HEK293 (cell line): ENCODE measurements around the gene CDKL2.

Experiments
- CTCF ChIA-PET: fragments of 350-600 bp; formaldehyde crosslinking; extraction: SDS; loops from one replicate; lab custom pipeline; 2021; ENCODE audit warnings: antibody characterized with exemption; lab: Yijun Ruan, JAX
- POLR2A ChIA-PET: fragments of 300-600 bp; formaldehyde crosslinking; extraction: SDS; loops from one replicate; lab custom pipeline; 2020; ENCODE audit warnings: antibody characterized with exemption, inconsistent platforms; lab: Yijun Ruan, JAX
- H3K27ac ChIP-seq: fragments of 200-500 bp; sonication (Bioruptor generic); 2 replicates; pipeline ENCODE4 v1.5.1; 2014; ENCODE audit warnings: low read depth, low read length, control low read depth, inconsistent platforms; ENCODE audit errors: extremely low read depth
- H3K36me3 ChIP-seq, 2 experiments: fragments of 200-500 bp in 1 of 2; sonication (Bioruptor generic) in 1 of 2; 1 replicate in 1 of 2; 2 replicates in 1 of 2; pipeline ENCODE4 v1.5.1; 2014 to 2017; ENCODE audit warnings: inconsistent platforms in 2 of 2, low read length in 2 of 2; ENCODE audit not compliant: control insufficient read depth in 2 of 2, insufficient read depth in 1 of 2
- H3K4me1 ChIP-seq: fragments of 200-500 bp; sonication (Bioruptor generic); 2 replicates; pipeline ENCODE4 v1.5.1; 2014; ENCODE audit warnings: mild to moderate bottlenecking, low read length, inconsistent platforms; ENCODE audit not compliant: control insufficient read depth, insufficient read depth
- H3K4me3 ChIP-seq: 2 replicates; pipeline ENCODE4 v1.5.1; 2011; ENCODE audit warnings: low read depth, mild to moderate bottlenecking, control low read depth, low read length, moderate library complexity
- H3K9me3 ChIP-seq: fragments of 200-500 bp; sonication (Bioruptor generic); 2 replicates; pipeline ENCODE4 v1.5.1; 2014; ENCODE audit warnings: low read depth, low read length, inconsistent platforms; ENCODE audit not compliant: control insufficient read depth, insufficient read depth
- BCL11B ChIP-seq: fragments of 450-650 bp; formaldehyde crosslinking; IDR thresholded peaks from 2 replicates; pipeline ENCODE4 v1.5.1; 2016; ENCODE audit warnings: low read depth, missing biosample characterization, missing genetic modification characterization
- EGR2 ChIP-seq: fragments of 450-650 bp; formaldehyde crosslinking; IDR thresholded peaks from 2 replicates; pipeline ENCODE4 v1.5.1; 2016; ENCODE audit warnings: low read depth, missing biosample characterization, missing genetic modification characterization
- GFI1B ChIP-seq: fragments of 450-650 bp; formaldehyde crosslinking; IDR thresholded peaks from 2 replicates; pipeline ENCODE4 v1.5.1; 2016; ENCODE audit warnings: missing biosample characterization, missing genetic modification characterization
- KLF1 ChIP-seq: fragments of 450-650 bp; formaldehyde crosslinking; IDR thresholded peaks from 2 replicates; pipeline ENCODE4 v1.5.1; 2016; ENCODE audit warnings: missing biosample characterization, missing genetic modification characterization
- KLF8 ChIP-seq: fragments of 450-650 bp; formaldehyde crosslinking; IDR thresholded peaks from 2 replicates; pipeline ENCODE4 v1.5.1; 2016; ENCODE audit warnings: missing biosample characterization, missing genetic modification characterization
- SP3 ChIP-seq: fragments of 450-650 bp; formaldehyde crosslinking; IDR thresholded peaks from 2 replicates; pipeline ENCODE4 v1.5.1; 2016; ENCODE audit warnings: missing biosample characterization, missing genetic modification characterization
- ZBTB20 ChIP-seq: fragments of 450-650 bp; formaldehyde crosslinking; IDR thresholded peaks from 2 replicates; pipeline ENCODE4 v1.5.1; 2016; ENCODE audit warnings: missing biosample characterization, missing genetic modification characterization
- ZBTB7A ChIP-seq: fragments of 450-650 bp; formaldehyde crosslinking; IDR thresholded peaks from 2 replicates; pipeline ENCODE4 v1.5.1; 2016; ENCODE audit warnings: low read depth, missing biosample characterization, missing genetic modification characterization
- ZFHX2 ChIP-seq: fragments of 450-650 bp; formaldehyde crosslinking; conservative IDR thresholded peaks from 2 replicates; pipeline ENCODE4 v1.5.1; 2016; ENCODE audit warnings: missing biosample characterization, missing genetic modification characterization
- ZFP37 ChIP-seq: fragments of 450-650 bp; formaldehyde crosslinking; IDR thresholded peaks from 2 replicates; pipeline ENCODE4 v1.5.1; 2016; ENCODE audit warnings: missing biosample characterization, missing genetic modification characterization
- ZFP69B ChIP-seq: fragments of 450-650 bp; formaldehyde crosslinking; IDR thresholded peaks from 2 replicates; pipeline ENCODE4 v1.5.1; 2016; ENCODE audit warnings: missing biosample characterization, missing genetic modification characterization
- ZNF174 ChIP-seq: fragments of 450-650 bp; formaldehyde crosslinking; IDR thresholded peaks from 2 replicates; pipeline ENCODE4 v1.5.0; 2017; ENCODE audit warnings: missing biosample characterization, mild to moderate bottlenecking, missing genetic modification characterization
- ZNF18 ChIP-seq: fragments of 450-650 bp; formaldehyde crosslinking; IDR thresholded peaks from 2 replicates; pipeline ENCODE4 v1.5.1; 2016; ENCODE audit warnings: missing biosample characterization, missing genetic modification characterization
- ZNF23 ChIP-seq: fragments of 450-650 bp; formaldehyde crosslinking; IDR thresholded peaks from 2 replicates; pipeline ENCODE4 v1.5.1; 2016; ENCODE audit warnings: missing biosample characterization, missing genetic modification characterization, borderline replicate concordance
- ZNF239 ChIP-seq: fragments of 450-650 bp; formaldehyde crosslinking; IDR thresholded peaks from 2 replicates; pipeline ENCODE4 v1.5.1; 2016; ENCODE audit warnings: missing biosample characterization, missing genetic modification characterization
- ZNF335 ChIP-seq: fragments of 450-650 bp; formaldehyde crosslinking; conservative IDR thresholded peaks from 2 replicates; pipeline ENCODE4 v1.5.1; 2016; ENCODE audit warnings: missing biosample characterization, missing genetic modification characterization
- ZNF341 ChIP-seq: fragments of 450-650 bp; formaldehyde crosslinking; IDR thresholded peaks from 2 replicates; pipeline ENCODE4; 2016; ENCODE audit warnings: low read depth, missing biosample characterization, missing genetic modification characterization
- ZNF366 ChIP-seq: fragments of 450-650 bp; formaldehyde crosslinking; conservative IDR thresholded peaks from 2 replicates; pipeline ENCODE4 v1.5.1; 2016; ENCODE audit warnings: missing biosample characterization, missing genetic modification characterization
- ZNF398 ChIP-seq: fragments of 450-650 bp; formaldehyde crosslinking; IDR thresholded peaks from 2 replicates; pipeline ENCODE4 v1.5.1; 2017; ENCODE audit warnings: missing biosample characterization, missing genetic modification characterization
- ZNF518A ChIP-seq: fragments of 450-650 bp; formaldehyde crosslinking; conservative IDR thresholded peaks from 2 replicates; pipeline ENCODE4 v1.5.1; 2016; ENCODE audit warnings: low read depth, missing biosample characterization, missing genetic modification characterization
- ZNF561 ChIP-seq: fragments of 450-650 bp; IDR thresholded peaks from 2 replicates; pipeline ENCODE4 v1.5.1; 2018; ENCODE audit warnings: missing biosample characterization, missing genetic modification characterization, borderline replicate concordance
- ZNF610 ChIP-seq: fragments of 450-650 bp; formaldehyde crosslinking; IDR thresholded peaks from 2 replicates; pipeline ENCODE4 v1.5.1; 2016; ENCODE audit warnings: missing biosample characterization, missing genetic modification characterization, borderline replicate concordance
- ZNF692 ChIP-seq: fragments of 450-650 bp; formaldehyde crosslinking; IDR thresholded peaks from 2 replicates; pipeline ENCODE4 v1.5.1; 2016; ENCODE audit warnings: missing biosample characterization, missing genetic modification characterization
- ZNF76 ChIP-seq: fragments of 450-650 bp; formaldehyde crosslinking; IDR thresholded peaks from 2 replicates; pipeline ENCODE4; 2016; ENCODE audit warnings: low read depth, missing biosample characterization, missing genetic modification characterization, borderline replicate concordance
- ZNF843 ChIP-seq: fragments of 450-650 bp; formaldehyde crosslinking; IDR thresholded peaks from 2 replicates; pipeline ENCODE4 v1.5.1; 2016; ENCODE audit warnings: missing biosample characterization, missing genetic modification characterization
- ZSCAN30 ChIP-seq: fragments of 450-650 bp; IDR thresholded peaks from 2 replicates; pipeline ENCODE4 v1.5.1; 2018; ENCODE audit warnings: missing biosample characterization, mild to moderate bottlenecking, missing genetic modification characterization, moderate library complexity
- ZXDB ChIP-seq: fragments of 450-650 bp; formaldehyde crosslinking; IDR thresholded peaks from 2 replicates; pipeline ENCODE4 v1.5.1; 2016; ENCODE audit warnings: missing biosample characterization, missing genetic modification characterization

The CDKL2 gene

DNA sequence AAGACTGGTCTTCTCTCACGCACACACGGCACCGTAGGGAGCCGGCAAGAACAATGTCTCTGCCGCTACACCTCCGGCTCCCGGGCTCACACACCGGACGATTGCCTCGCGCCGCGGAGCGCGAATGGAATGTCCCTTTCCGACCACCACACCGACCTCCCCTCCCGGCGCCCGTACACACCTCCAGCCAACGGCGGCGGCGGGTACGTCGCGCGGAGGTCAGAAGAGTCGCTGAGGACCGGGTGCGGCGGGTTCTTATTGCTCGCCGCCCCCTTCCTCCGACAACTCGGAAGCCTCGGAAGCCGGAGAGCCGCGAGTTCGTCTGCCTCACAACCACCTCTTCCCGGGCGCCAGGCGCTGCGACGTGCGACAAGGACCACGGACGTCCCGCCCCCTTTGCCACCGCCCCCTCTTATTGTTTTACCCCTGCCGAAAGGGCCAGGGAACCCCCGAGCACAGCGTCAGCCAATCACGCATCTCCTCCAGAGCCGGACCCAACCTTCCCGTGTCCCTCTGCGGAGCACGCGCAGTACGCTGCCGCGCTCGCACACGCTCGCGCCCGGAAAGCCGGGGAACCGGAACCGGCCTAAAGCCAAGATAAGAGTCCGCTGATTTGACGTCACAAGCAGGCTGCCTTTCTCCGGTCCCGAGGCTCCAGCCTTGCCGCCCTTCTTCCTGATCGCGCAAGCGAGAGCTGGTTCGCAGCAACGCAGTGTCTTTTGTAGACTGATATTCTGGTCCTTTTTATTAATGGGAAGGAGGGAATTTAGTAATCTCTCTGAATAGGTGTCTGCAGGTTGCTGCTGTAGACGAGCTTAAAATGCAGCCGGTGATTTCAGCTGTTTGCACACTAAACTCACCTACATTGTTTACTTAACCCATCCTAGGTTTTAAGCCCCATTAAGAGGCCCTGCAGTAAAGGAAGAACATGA, 43.0 kb upstream of the CDKL2 start, which contains the start of gene G3BP2:
Gene G3BP2, minus strand, starts transcription at position 385 of the 932 bp plus-strand sequence. CDS start 11,386 bp downstream, outside the sequence.
- Histone ChIP-seq H3K4me1 (peaks cover 10% of the 10 kb centered on the region), H3K4me3 (peak within 1 kb of the TSS; percentile 95), H3K27ac (peak within 1 kb of the TSS; percentile 94), H3K9me3 (no peaks in the 10 kb centered on the region), H3K36me3 (no peaks in the 10 kb centered on the region)
- POLR2A ChIA-PET: interaction anchor here (0.9 to 5.5 kb wide), 3 partner anchors 8 to 51 kb away, joined by 3 to 44 read pairs (median 7); partner anchors contain the start of genes CDKL2 and USO1
- CTCF ChIA-PET: interaction anchor here (0.7 to 1.5 kb wide), 2 partner anchors 10 to 51 kb away, joined by 3 to 9 read pairs; partner anchors contain the start of gene USO1
- TF ChIP-seq ZNF174 (tag by site-specific recombination) (no peak), ZFP37 (peak; percentile 21; the same call in 1 of the 2 replicates), KLF1 (tag by site-specific recombination) (peak; percentile 18; the same call in 1 of the 2 replicates), ZNF341 (tag by site-specific recombination) (peak; percentile 54; the same call in 1 of the 2 replicates), ZNF335 (peak; percentile 72), SP3 (tag by site-specific recombination) (peak; percentile 84), BCL11B (tag by site-specific recombination) (no peak), ZNF561 (tag by site-specific recombination) (0 out of 2 replicates have a peak, but pooled peaks have one; percentile 17), GFI1B (no peak), ZBTB20 (peak; percentile 87; the same call in 1 of the 2 replicates), ZNF518A (tag by site-specific recombination) (no peak), ZNF843 (tag by site-specific recombination) (no peak), KLF8 (tag by site-specific recombination) (0 out of 2 replicates have a peak, but pooled peaks have one; percentile 26), ZXDB (tag by site-specific recombination) (peak; percentile 100), ZNF239 (tag by site-specific recombination) (no peak), ZNF610 (tag by site-specific recombination) (0 out of 2 replicates have a peak, but pooled peaks have one; percentile 6), ZNF18 (peak; percentile 58; the same call in 1 of the 2 replicates), ZSCAN30 (tag by site-specific recombination) (peak; percentile 63; the same call in 1 of the 2 replicates), ZFHX2 (tag by site-specific recombination) (peak; percentile 44), ZNF23 (no peak), ZNF398 (peak; percentile 15; the same call in 1 of the 2 replicates), EGR2 (tag by site-specific recombination) (peak; percentile 36; the same call in 1 of the 2 replicates), ZFP69B (no peak), ZBTB7A (tag by site-specific recombination) (0 out of 2 replicates have a peak, but pooled peaks have one; percentile 38), ZNF366 (tag by site-specific recombination) (peak; percentile 27), ZNF692 (tag by site-specific recombination) (no peak), ZNF76 (tag by site-specific recombination) (peak; percentile 53; the same call in 1 of the 2 replicates)
